Right forelimb (tissue), 1 donor: Measurements from ENCODE around the gene ERFL.
"Not testable (repeated sequence)": the region's sequence is repeated elsewhere in the genome, so short reads cannot be mapped to it uniquely, and the experiment has no call there.

ENCODE experiments used
- DNase-seq: peaks from one replicate; pipeline ENCODE4 v3.0.0-alpha.2; 2018

The ERFL gene

GRCh38 chr19:41875973-41876372, 52.3 kb downstream of the ERFL start:
- DNase-seq = not testable (repeated sequence)

- DNase-seq = peak; percentile 75
Measured at GRCh38 chr19:41872775-41873647, 55.2 kb downstream of the ERFL start.

- DNase-seq = no peak
Measured at GRCh38 chr19:41872384-41872774, 55.9 kb downstream of the ERFL start.

GRCh38 chr19:41871573-41872383, 56.5 kb downstream of the ERFL start:
- DNase-seq = no peak

- DNase-seq = no peak
Measured at GRCh38 chr19:41870401-41870873, 57.8 kb downstream of the ERFL start.

GRCh38 chr19:41869374-41869955, 58.8 kb downstream of the ERFL start:
- no peak for DNase-seq

GRCh38 chr19:41868989-41869300, 59.3 kb downstream of the ERFL start:
- DNase-seq = no peak

- no peak for DNase-seq
Measured at GRCh38 chr19:41868120-41868988, 59.9 kb downstream of the ERFL start.

GRCh38 chr19:41866284-41866683, 62.0 kb downstream of the ERFL start:
- no peak for DNase-seq

GRCh38 chr19:41864374-41864773, 63.9 kb downstream of the ERFL start:
- no peak for DNase-seq

- no peak for DNase-seq
Measured at GRCh38 chr19:41863209-41863931, 64.9 kb downstream of the ERFL start.

- DNase-seq = no peak
Measured at GRCh38 chr19:41862445-41862986, 65.7 kb downstream of the ERFL start.

GRCh38 chr19:41861846-41862245, 66.4 kb downstream of the ERFL start:
- no peak for DNase-seq

GRCh38 chr19:41861116-41861768, 67.0 kb downstream of the ERFL start:
- DNase-seq = no peak

GRCh38 chr19:41860419-41861115, 67.7 kb downstream of the ERFL start:
- DNase-seq = peak; percentile 59

GRCh38 chr19:41859618-41860418, 68.4 kb downstream of the ERFL start, which contains the start of gene RPS19:
RPS19 (plus strand) TSS chr19:41860255; CDS start chr19:41860775, 520 bp downstream.
- DNase-seq = peak; percentile 100

- DNase-seq = no peak
Measured at GRCh38 chr19:41859213-41859617, 69.0 kb downstream of the ERFL start.
